ENCODE measurements around the gene LRRC49.

DNA sequence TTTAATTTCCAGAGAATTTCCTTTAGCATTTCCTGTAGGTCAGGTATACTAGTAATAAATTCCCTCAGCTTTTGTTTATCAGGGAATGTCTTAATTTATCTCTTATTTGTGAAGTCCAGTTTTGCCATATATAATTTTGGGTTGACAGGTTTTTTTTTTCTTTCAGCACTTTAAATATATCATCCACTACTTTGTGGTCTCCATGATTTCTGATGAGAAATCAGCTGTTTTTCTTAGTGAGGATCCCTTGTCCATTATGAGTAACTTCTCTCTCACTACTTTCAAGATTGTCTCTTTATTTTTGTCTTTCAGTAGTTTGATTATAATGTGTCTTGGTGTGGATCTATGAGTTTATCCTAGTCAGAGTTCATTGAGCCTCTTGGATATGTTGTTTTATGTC lies 105.7 kb downstream of the LRRC49 start:
- no peak for TF ChIP-seq CTCF (conservative IDR thresholded peaks at IDR 0.05; ENCODE audit: low read depth, low read length)
- no peak for TF ChIP-seq EZH2 (IDR thresholded peaks at IDR 0.05; ENCODE audit: borderline replicate concordance, low read depth, low read length, poor library complexity, severe bottlenecking)
